Prostate gland (tissue), 2 donors: ENCODE results near the gene OST4.

Source experiments
- CTCF ChIP-seq, 4 experiments: fragments of 200-600 bp in 2 of 4; fragments of 450-650 bp in 2 of 4; sonication (generic) in 2 of 4; IDR thresholded peaks; 1 replicate in 3 of 4; 2 replicates in 1 of 4; pipeline ENCODE4 v1.5.1; 2016 to 2019; ENCODE audit warnings: antibody characterized with exemption in 4 of 4, mild to moderate bottlenecking in 2 of 4, moderate library complexity in 2 of 4
- POLR2A ChIP-seq: fragments of 450-650 bp; IDR thresholded peaks from one replicate; pipeline ENCODE4 v1.6.1; 2016; ENCODE audit warnings: antibody characterized with exemption, mild to moderate bottlenecking
- POLR2AphosphoS5 ChIP-seq: sonication (generic); formaldehyde crosslinking; IDR thresholded peaks from one replicate; pipeline ENCODE4 v1.6.1; 2017; ENCODE audit warnings: antibody characterized with exemption

- TF ChIP-seq CTCF (IDR thresholded peaks at IDR 0.05), result no peak
- TF ChIP-seq POLR2A, result no peak
- no peak for TF ChIP-seq POLR2AphosphoS5
Measured at GRCh38 chr2:27100036-27100435, 28.6 kb upstream of the OST4 start.
